ENCODE data around the gene PRKACB.

DNA sequence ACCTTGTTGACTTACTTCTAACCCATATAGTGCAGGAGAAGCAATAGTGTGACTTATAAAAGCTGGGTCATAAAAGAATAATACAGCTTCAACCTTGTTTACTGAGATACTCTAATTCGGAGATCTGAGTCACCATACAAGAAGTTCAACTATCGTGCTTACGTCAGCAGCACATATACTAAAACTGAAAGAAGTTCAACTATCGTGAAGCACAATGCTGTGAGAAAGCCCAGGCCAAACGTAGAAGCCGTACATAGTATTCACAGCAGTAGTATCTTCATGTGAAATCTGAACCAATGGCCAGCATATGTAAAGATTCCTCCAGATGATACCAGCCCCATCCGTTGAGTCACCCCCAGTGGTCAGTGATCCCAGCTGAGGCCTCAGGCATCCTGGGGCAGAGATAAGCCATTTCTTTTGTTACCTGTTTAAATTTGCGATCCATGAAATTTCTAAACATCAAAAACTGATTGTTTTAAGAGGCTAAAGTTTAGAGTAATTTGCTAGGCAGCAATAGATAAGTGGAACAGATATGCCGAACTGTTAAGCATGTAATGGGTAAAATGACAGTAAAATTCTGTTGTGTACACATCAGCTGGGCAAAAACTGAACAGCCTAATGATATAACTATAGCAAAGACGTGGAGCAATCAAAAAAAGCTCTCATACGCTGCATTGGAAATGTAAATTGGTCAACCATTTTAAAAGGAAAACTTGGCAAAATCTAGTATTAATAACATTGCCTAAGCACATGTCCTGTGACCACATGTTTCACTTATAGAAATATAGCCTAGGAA, 103.6 kb downstream of the PRKACB start:
- TF ChIP-seq POLR2AphosphoS5 (IDR thresholded peaks at IDR 0.05; ENCODE audit: insufficient read depth in 1 of 2, low read depth in 1 of 2) = peak in 1 of 2 donors; percentile 11
- TF ChIP-seq, protein P1, sequence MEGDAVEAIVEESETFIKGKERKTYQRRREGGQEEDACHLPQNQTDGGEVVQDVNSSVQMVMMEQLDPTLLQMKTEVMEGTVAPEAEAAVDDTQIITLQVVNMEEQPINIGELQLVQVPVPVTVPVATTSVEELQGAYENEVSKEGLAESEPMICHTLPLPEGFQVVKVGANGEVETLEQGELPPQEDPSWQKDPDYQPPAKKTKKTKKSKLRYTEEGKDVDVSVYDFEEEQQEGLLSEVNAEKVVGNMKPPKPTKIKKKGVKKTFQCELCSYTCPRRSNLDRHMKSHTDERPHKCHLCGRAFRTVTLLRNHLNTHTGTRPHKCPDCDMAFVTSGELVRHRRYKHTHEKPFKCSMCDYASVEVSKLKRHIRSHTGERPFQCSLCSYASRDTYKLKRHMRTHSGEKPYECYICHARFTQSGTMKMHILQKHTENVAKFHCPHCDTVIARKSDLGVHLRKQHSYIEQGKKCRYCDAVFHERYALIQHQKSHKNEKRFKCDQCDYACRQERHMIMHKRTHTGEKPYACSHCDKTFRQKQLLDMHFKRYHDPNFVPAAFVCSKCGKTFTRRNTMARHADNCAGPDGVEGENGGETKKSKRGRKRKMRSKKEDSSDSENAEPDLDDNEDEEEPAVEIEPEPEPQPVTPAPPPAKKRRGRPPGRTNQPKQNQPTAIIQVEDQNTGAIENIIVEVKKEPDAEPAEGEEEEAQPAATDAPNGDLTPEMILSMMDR (IDR thresholded peaks at IDR 0.05) = no peak
